Esophagus squamous epithelium (tissue), 4 donors: Measurements from ENCODE around the gene FAM193B.

ENCODE experiments used
- POLR2A ChIP-seq, 4 donors: fragments of 450-650 bp; IDR thresholded peaks; one replicate each; pipeline ENCODE4 v1.6.1; 2017; ENCODE audit warnings: antibody characterized with exemption in 4 of 4, mild to moderate bottlenecking in 4 of 4, moderate library complexity in 3 of 4
- TF ChIP-seq, protein P1 (sequence below), 6 experiments: fragments of 450-650 bp in 4 of 6; fragments of 200-600 bp in 2 of 6; sonication (generic) in 2 of 6; IDR thresholded peaks; one replicate each; pipeline ENCODE4 v1.5.1; 2016 to 2019; ENCODE audit warnings: antibody characterized with exemption in 6 of 6, mild to moderate bottlenecking in 4 of 6, moderate library complexity in 4 of 6

DNA sequence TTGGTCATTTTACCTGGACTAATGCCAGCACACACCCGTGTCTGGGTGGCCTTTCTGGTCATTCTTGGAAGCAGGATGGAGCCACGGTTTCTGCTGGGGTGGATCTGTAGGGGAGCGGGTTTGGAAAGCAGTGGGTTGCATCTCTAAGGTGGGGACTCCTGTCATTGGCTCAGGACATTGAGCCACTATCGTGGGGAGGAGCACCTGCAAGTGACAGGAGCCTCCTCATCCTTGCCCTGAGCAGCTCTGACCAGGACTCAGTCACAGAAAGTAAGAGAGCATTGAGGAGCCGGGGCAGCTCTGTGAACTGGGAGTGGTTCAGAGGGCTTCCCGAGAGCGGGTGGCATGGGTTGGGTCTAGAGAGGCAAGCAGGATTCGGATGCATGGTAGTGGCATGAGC, 49.3 kb upstream of the FAM193B start:
- no peak for TF ChIP-seq POLR2A (IDR thresholded peaks at IDR 0.05)
- TF ChIP-seq, protein P1, sequence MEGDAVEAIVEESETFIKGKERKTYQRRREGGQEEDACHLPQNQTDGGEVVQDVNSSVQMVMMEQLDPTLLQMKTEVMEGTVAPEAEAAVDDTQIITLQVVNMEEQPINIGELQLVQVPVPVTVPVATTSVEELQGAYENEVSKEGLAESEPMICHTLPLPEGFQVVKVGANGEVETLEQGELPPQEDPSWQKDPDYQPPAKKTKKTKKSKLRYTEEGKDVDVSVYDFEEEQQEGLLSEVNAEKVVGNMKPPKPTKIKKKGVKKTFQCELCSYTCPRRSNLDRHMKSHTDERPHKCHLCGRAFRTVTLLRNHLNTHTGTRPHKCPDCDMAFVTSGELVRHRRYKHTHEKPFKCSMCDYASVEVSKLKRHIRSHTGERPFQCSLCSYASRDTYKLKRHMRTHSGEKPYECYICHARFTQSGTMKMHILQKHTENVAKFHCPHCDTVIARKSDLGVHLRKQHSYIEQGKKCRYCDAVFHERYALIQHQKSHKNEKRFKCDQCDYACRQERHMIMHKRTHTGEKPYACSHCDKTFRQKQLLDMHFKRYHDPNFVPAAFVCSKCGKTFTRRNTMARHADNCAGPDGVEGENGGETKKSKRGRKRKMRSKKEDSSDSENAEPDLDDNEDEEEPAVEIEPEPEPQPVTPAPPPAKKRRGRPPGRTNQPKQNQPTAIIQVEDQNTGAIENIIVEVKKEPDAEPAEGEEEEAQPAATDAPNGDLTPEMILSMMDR (IDR thresholded peaks at IDR 0.05), result no peak
